ENCODE results near the gene NDE1.
"Not testable (repeated sequence)": the region's sequence is repeated elsewhere in the genome, so short reads cannot be mapped to it uniquely, and the experiment has no call there.

Gene NDE1, protein sequence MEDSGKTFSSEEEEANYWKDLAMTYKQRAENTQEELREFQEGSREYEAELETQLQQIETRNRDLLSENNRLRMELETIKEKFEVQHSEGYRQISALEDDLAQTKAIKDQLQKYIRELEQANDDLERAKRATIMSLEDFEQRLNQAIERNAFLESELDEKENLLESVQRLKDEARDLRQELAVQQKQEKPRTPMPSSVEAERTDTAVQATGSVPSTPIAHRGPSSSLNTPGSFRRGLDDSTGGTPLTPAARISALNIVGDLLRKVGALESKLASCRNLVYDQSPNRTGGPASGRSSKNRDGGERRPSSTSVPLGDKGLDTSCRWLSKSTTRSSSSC

GRCh38 chr16:15650019-15650697 is at the start of gene NDE1:
NDE1 (plus strand) TSS chr16:15650245; CDS start chr16:15664779, 14,534 bp downstream.
- peak; percentile 87 for DNase-seq

DNA sequence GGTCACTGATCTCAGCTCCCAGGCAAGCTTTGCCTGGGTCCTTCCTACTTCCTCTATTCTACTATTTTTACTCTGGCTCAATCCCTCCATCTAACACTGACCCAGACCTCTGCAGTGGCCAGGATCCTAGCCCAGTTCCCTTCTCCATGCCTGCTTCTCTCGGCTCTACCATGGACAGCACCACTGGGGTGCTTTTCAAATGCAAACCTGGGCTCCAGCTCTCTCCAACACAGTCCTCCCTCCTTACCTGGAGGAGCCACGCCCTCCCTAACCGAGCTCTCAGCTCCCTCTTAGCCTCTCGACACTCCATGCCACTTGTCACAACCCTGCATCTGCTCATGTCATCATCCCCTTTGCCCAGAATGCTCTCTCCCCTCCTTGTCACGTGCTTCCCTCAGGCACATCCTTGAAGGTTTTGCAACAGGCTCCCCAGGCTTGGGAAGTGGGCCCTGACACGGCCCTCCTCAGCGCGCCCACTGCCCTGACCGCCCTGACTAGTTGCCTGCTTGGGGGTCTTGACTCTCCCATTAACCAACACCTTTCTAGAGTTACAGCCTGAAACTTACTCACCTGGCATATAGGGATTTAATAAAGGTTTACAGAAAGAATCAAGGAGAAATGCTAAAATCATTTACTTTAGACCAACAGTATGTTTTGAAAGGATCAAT is 48.7 kb upstream of the NDE1 start:
- DNase-seq, result no peak

DNA sequence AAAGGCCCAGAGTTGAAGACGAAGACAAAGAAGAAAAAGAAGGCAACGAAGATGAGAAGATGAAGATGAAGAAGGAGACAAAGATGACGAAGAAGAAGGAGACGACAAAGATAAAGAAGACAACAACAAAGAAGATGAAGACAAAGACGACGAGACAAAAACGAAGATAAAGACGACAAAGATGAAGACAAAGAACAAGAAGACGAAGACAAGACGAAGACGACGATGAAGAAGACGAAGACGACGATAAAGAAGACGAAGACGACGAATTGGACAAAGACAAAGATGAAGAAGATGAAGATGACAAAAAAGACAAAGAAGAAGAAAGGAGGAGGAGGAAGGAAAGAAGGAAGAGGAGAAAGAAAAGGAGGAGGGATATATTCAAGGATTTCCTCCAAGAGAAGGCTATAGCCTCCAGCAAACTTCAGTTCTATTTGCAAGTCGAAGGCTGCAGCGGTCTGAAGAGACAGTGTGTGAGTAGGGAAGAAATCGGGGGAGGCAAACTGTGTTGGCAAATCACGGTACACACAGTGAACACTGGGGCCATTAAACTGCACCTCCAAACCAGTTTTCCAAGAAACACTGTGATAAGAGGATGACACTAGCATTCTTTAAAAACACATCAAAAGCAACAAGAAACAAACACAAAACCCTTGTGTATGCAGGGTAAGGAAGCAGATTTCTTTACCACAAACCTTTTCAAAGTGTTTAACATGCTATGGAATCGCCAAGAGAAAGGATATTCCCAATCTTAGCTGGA is 47.6 kb upstream of the NDE1 start:
- no peak for DNase-seq

GRCh38 chr16:15604460-15605440 is 45.3 kb upstream of the NDE1 start:
- no peak for DNase-seq

- no peak for DNase-seq
Measured at GRCh38 chr16:15605839-15606517, 44.1 kb upstream of the NDE1 start.

- DNase-seq, result no peak
Measured at GRCh38 chr16:15606518-15607220, 43.4 kb upstream of the NDE1 start.

GRCh38 chr16:15607221-15607699 is 42.8 kb upstream of the NDE1 start:
- not testable (repeated sequence) for DNase-seq

DNA sequence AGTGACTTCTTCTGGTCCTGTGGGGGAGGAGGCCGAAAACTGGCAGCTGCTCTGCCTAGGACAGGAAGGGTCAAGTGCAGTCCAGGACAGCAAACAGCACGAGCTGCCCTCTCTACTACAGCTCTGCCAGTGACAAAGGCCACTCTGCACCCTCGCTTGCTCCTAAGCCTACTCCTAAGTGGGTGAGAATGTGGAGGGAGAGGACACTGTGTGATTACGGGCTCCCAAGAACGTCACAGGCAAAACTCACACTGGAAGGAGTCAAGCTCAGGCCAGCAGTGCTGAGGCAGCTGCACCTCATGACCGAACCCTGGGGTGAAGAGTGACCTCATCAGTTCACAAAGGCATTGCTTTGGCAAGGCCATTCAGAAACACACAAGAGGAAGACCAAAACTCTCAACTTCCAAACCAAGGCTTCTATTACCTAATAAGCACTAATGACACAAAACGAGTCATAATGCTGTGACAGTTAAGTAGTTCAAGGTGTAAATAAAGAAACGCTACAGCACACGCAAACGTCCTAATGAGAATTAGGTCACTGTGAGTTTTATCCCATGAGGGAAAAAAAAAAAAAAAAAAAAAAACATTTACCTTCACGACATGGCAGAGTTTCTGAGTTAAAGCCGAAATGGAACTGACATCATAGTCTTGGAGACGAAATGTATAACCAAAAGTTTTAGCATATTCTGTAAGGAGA is 42.2 kb upstream of the NDE1 start:
- no peak for DNase-seq

DNA sequence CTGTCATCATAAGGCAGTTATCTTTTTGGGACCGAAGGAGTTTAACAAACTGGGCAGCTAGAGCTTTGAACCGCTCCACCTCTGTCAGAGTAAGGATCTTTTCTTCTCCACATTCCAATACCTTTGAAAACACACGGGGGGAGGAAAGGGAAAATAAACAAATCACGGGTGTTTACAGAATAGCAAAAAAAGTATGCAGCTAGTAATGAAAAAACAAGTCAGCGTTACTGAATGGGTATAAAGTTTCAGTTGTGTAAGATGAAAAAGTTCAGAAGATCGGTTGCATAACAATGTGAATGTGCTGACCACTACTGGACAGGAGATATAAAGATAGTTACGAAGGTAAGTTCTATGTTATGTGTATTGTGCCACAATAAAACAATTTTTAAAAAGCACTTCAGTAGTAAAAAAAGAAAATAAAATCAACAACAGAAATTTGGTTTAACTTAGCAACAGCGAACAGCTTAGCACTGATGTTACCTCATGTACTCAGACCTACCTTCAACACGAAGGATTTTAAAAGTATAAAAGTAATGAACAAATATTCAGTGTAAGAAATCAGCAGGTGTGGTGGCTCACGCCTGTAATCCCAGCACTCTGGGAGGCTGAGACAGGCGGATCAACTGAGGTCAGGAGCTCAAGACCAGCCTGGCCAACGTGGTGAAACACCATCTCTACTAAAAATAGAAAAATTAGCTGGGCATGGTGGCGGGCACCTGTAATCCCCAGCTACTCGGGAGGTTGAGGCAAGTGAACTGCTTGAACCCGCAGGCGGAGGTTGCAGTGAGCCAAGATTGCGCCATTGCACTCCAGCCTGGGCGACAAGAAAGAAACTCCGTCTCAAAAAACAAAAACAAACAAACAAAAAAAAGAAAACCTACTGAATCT is 41.4 kb upstream of the NDE1 start:
- DNase-seq, result no peak

- DNase-seq, result no peak
Measured at GRCh38 chr16:15609286-15609649, 40.8 kb upstream of the NDE1 start.

DNA sequence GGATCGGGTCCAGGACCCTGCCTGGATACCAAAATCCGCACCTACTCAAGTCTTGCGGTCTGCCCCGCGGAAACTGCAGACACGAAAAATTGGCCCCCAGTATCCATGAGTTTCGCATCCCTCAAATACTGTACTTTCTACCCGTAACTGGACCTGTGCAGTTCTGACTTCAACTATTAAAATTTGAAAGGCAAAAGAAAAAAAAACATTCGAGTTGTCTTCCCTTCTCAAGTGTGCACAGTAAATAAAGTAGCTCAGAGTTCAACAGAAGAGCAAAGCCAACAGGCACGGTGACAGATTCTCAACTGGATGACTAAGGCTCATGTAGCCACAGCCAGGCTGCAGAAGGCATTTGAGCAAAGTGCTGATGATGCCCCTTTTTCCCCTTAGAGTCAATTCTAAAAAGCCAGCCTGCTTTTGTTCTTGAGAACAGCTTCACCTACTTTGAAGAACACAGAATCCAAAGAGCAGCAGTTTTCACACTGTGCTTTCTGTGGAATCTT is 39.6 kb upstream of the NDE1 start:
- no peak for DNase-seq

GRCh38 chr16:15611610-15612009 is 38.4 kb upstream of the NDE1 start:
- DNase-seq, result no peak

DNA sequence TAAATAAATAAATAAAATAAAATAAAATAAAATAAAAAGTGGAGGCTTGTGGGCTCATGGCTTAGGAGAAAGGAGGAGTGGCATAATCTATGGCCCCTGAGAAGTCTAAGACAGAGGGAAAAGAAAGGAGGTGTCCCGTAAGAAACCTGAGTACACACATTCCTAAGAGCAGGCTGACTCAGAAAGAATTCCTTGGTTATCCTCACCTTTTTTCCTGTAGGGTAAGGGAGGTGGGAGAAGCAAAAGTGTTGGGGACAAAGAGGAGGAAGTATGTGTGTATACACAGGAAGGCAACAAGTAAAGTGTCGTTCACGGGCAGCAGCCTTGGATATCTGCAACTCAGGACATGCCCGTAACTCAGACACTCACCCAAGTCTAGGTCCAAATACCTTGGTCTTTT is 36.4 kb upstream of the NDE1 start:
- DNase-seq, result no peak

DNA sequence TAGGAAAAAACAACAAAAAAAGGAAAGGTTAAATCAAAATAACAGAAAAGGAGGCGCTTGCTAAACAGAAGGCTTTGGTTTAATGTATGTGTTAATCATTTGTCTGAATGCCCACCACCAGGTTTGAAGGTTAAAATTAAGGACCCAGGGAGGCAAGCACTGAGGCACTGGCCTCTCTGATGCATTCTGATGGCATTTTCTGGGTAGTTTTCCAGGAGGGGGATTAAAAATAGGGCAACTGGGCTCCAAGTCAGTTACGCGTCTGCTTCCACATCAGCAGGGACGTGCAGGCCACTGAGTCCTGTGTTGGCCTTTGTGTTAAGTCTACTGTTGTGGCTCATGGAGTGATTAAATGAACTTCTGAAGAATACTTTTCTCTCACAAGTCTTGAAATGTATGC is 34.0 kb upstream of the NDE1 start:
- DNase-seq, result no peak

DNA sequence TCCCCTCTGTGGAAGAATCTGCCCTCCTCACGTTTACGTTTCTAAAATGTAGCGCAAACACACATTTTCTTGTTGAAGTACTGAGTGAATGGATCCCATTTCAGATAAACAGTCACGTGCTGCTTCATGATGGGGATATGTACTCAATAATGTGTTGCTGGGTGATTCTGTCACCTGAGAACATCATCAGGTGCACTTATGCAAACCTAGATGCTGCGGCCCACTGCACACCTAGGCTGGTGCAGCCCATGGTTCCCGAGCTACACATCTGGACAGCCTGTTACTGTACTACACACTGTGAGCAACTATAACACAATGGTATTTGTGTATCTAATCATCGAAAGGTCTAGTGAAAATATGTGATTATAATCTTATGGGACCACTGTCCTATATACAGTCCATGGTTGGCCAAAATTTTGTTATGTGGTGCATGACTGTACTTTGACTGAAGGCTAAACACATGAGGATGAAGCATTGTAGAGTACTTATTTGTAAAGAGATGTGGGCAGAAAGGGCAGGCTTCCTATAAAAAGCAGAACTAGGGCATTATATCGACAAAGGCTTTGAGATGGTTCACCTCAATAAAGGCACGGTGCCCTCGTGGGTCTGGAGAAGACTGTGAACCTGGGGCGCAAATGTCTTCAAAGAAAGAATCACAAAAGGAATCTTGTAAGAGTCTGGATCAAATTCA is 33.4 kb upstream of the NDE1 start:
- no peak for DNase-seq

DNA sequence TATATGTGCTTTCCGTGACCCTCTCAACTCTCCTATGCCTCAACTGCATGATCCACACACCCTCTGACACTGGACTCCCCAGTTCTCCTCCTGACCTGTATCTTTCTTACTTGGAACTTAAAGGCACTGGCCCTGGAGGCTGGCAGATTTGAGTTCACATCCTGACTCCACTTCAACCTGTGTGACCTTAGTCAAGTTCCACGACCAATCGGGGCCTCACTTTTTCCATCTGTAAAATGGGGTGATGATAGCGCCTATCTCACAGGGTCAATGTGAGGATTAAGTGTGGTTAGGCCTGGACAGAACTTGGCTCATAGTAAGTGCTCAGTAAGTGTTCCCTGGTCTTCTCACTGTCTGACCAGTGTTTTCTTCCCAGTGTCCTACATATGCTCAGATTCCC is 32.1 kb upstream of the NDE1 start:
- DNase-seq, result no peak

- no peak for DNase-seq
Measured at GRCh38 chr16:15618392-15618791, 31.7 kb upstream of the NDE1 start.

- no peak for DNase-seq
Measured at GRCh38 chr16:15620611-15621195, 29.3 kb upstream of the NDE1 start.

All from COR-L47 (cell line).